GM23338 (cell line): ENCODE data around the gene ZNF708. TPM values are rescaled to one million over a fixed set of nuclear protein-coding genes. Genes with fewer than 3 reads are reported as not detected.
"Not testable (repeated sequence)": the region's sequence is repeated elsewhere in the genome, so short reads cannot be mapped to it uniquely, and the experiment has no call there.

Experiments used
- ATAC-seq: fragments of 200-7000 bp; cut with Tn5 transposase; 3 replicates; pipeline ENCODE4 v1.9.1; 2020
- DNase-seq: peaks from one replicate; pipeline ENCODE4 v3.0.0-alpha.2; 2015; ENCODE audit warnings: low spot score
- H2AFZ ChIP-seq: fragments of 200-600 bp; sonication (generic); 2 replicates; pipeline ENCODE4 v1.8.0; 2016; ENCODE audit warnings: antibody characterized with exemption, mild to moderate bottlenecking, moderate library complexity
- H3F3A ChIP-seq: fragments of 200-600 bp; sonication (generic); replicated peaks from 2 replicates; pipeline ENCODE4 v1.8.0; 2017; ENCODE audit warnings: antibody characterized with exemption, mixed run types, low read depth
- H3K27ac ChIP-seq: fragments of 200-600 bp; sonication (generic); 2 replicates; pipeline ENCODE4 v1.6.1; 2016; ENCODE audit warnings: low read depth
- H3K27me3 ChIP-seq: fragments of 200-600 bp; sonication (generic); 2 replicates; pipeline ENCODE4 v1.8.0; 2016; ENCODE audit warnings: mild to moderate bottlenecking, mixed run types, moderate library complexity; ENCODE audit not compliant: insufficient read depth
- H3K36me3 ChIP-seq: fragments of 200-600 bp; sonication (generic); 2 replicates; pipeline ENCODE4 v1.8.0; 2016; ENCODE audit warnings: mild to moderate bottlenecking; ENCODE audit not compliant: insufficient read depth
- H3K4me1 ChIP-seq: fragments of 200-600 bp; sonication (generic); 2 replicates; pipeline ENCODE4 v1.8.0; 2016; ENCODE audit warnings: mild to moderate bottlenecking, moderate library complexity; ENCODE audit not compliant: insufficient read depth
- H3K4me2 ChIP-seq: fragments of 200-600 bp; sonication (generic); 2 replicates; pipeline ENCODE4 v1.7.1; 2017; ENCODE audit warnings: mixed run types
- H3K4me3 ChIP-seq: fragments of 200-600 bp; sonication (generic); 2 replicates; pipeline ENCODE4 v1.6.1; 2016; ENCODE audit warnings: mixed run types
- H3K79me2 ChIP-seq: fragments of 200-600 bp; sonication (generic); replicated peaks from 2 replicates; pipeline ENCODE4 v1.8.0; 2017; ENCODE audit warnings: mild to moderate bottlenecking; ENCODE audit not compliant: insufficient read depth
- H3K9me2 ChIP-seq: fragments of 200-600 bp; sonication (generic); 2 replicates; pipeline ENCODE4 v1.8.0; 2017; ENCODE audit not compliant: insufficient read depth
- H4K20me1 ChIP-seq: fragments of 200-600 bp; sonication (generic); replicated peaks from 2 replicates; pipeline ENCODE4 v1.8.0; 2017; ENCODE audit warnings: mild to moderate bottlenecking; ENCODE audit not compliant: insufficient read depth
- H3K27ac Mint-ChIP-seq: 2 replicates; pipeline ENCODE4 v1.8.0; 2020; ENCODE audit warnings: inconsistent platforms, mild to moderate bottlenecking, moderate library complexity, mixed read lengths
- H3K27me3 Mint-ChIP-seq: 3 replicates; pipeline ENCODE4 v1.8.0; 2022; ENCODE audit warnings: low read depth, mild to moderate bottlenecking, moderate library complexity, mixed read lengths, inconsistent platforms; ENCODE audit not compliant: insufficient read depth, poor library complexity
- H3K36me3 Mint-ChIP-seq: 3 replicates; pipeline ENCODE4 v1.8.0; 2021; ENCODE audit warnings: low read depth, mild to moderate bottlenecking, inconsistent platforms, moderate library complexity, mixed read lengths
- H3K4me1 Mint-ChIP-seq: 3 replicates; pipeline ENCODE4 v1.8.0; 2020; ENCODE audit warnings: mild to moderate bottlenecking, inconsistent platforms, mixed read lengths
- H3K4me3 Mint-ChIP-seq: 3 replicates; pipeline ENCODE4 v1.8.0; 2021; ENCODE audit warnings: moderate library complexity, mild to moderate bottlenecking, inconsistent platforms, mixed read lengths
- H3K9me3 Mint-ChIP-seq: 3 replicates; pipeline ENCODE4 v1.8.0; 2020; ENCODE audit warnings: moderate library complexity, mild to moderate bottlenecking, inconsistent platforms, mixed read lengths
- CREB1 ChIP-seq: fragments of 250-450 bp; sonication (Bioruptor Pico); IDR thresholded peaks from 2 replicates; pipeline ENCODE4 v1.5.0; 2020; ENCODE audit warnings: low read depth, mild to moderate bottlenecking, moderate library complexity
- EZH2 ChIP-seq: fragments of 200-600 bp; sonication (generic); IDR thresholded peaks from one replicate; pipeline ENCODE4 v1.8.0; 2017; ENCODE audit warnings: antibody characterized with exemption, mild to moderate bottlenecking, low read depth; ENCODE audit not compliant: unreplicated experiment
- EZH2phosphoT487 ChIP-seq: fragments of 200-600 bp; sonication (generic); IDR thresholded peaks from one replicate; pipeline ENCODE4 v1.8.1; 2018; ENCODE audit warnings: antibody characterized with exemption; ENCODE audit not compliant: unreplicated experiment
- JUNB ChIP-seq: IDR thresholded peaks from one replicate; pipeline ENCODE4 v1.6.1; 2016; ENCODE audit warnings: antibody characterized with exemption; ENCODE audit not compliant: unreplicated experiment
- NANOG ChIP-seq: IDR thresholded peaks from 2 replicates; pipeline ENCODE4 v1.6.1; 2016; ENCODE audit warnings: antibody characterized with exemption, borderline replicate concordance
- POLR2AphosphoS5 ChIP-seq: IDR thresholded peaks from 2 replicates; pipeline ENCODE4 v1.6.1; 2016; ENCODE audit warnings: antibody characterized with exemption, low read depth
- REST ChIP-seq: IDR thresholded peaks from one replicate; pipeline ENCODE4 v1.6.1; 2018; ENCODE audit warnings: antibody characterized with exemption; ENCODE audit not compliant: unreplicated experiment
- ZNF114 ChIP-seq: fragments of 250-450 bp; sonication (Bioruptor Pico); IDR thresholded peaks from 2 replicates; pipeline ENCODE4 v1.5.0; 2020; ENCODE audit warnings: mild to moderate bottlenecking, moderate library complexity
- ZNF331 ChIP-seq: fragments of 250-450 bp; sonication (Bioruptor Pico); IDR thresholded peaks from 2 replicates; pipeline ENCODE4 v1.5.0; 2020; ENCODE audit warnings: low read depth, mild to moderate bottlenecking, moderate library complexity
- polyA plus RNA-seq: library from polyadenylated mRNA; unstranded; fragments of >200 nt; fragmentation: Nextera tagmentation; extraction: Ambion mirVana; gene quantifications from 2 replicates; pipeline ENCODE4 v1.2.1, GENCODE V29; 2016
- total RNA-seq: library from RNA; depleted of rRNA; stranded (reverse); fragments of >200 nt; shearing (Covaris generic); gene quantifications from 2 replicates; pipeline ENCODE4 v1.2.3, GENCODE V29; 2014
- TF ChIP-seq, protein P1 (sequence below): IDR thresholded peaks from 2 replicates; pipeline ENCODE4 v1.6.1; 2016; ENCODE audit warnings: antibody characterized with exemption
- TF ChIP-seq, protein P2 (sequence below), 2 experiments: fragments of 200-600 bp in 1 of 2; sonication (generic) in 1 of 2; conservative IDR thresholded peaks; 2 replicates each; pipeline versions ENCODE4 v1.5.1 to v1.6.1; 2016 to 2017; ENCODE audit warnings: antibody characterized with exemption in 2 of 2, low read depth in 2 of 2, mild to moderate bottlenecking in 2 of 2, moderate library complexity in 1 of 2

ZNF708 gene
- total and polyA plus RNA-seq, 2 experiments from 2014 or later: 15.7 to 71.9 TPM

GRCh38 chr19:21264416-21264815 is 64.8 kb downstream of the ZNF708 start (continued):
- TF ChIP-seq REST (no peak), ZNF331 (no peak)

- H3K4me2 ChIP-seq, H3K9me2 ChIP-seq, H3K27me3 Mint-ChIP-seq, H3K4me3 ChIP-seq, H3K27ac Mint-ChIP-seq, H4K20me1 ChIP-seq, H3K4me3 Mint-ChIP-seq, ATAC-seq, H3K27me3 ChIP-seq, H3F3A ChIP-seq, H3K27ac ChIP-seq, DNase-seq, H2AFZ ChIP-seq, H3K36me3 ChIP-seq, H3K79me2 ChIP-seq, H3K4me1 Mint-ChIP-seq, H3K4me1 ChIP-seq: not testable (repeated sequence)
- Mint-ChIP-seq H3K36me3 (peaks cover 53% of the 10 kb centered on the region), H3K9me3 (peaks cover 84% of the 10 kb centered on the region)
Observed at GRCh38 chr19:21260848-21261381, 68.3 kb downstream of the ZNF708 start.

- Mint-ChIP-seq H3K27ac (no peak overlapping the region), H3K27me3 (peaks cover 5% of the 10 kb centered on the region), H3K4me3 (no peak overlapping the region), H3K4me1 (no peaks in the 10 kb centered on the region), H3K9me3 (peaks cover 82% of the 10 kb centered on the region), H3K36me3 (peaks cover 51% of the 10 kb centered on the region)
- no peaks in the 10 kb centered on the region for H4K20me1 ChIP-seq
- no peaks in the 10 kb centered on the region for H3F3A ChIP-seq
- H3K4me2 ChIP-seq: no peak overlapping the region
- no peak for ATAC-seq
- no peak overlapping the region for H3K4me3 ChIP-seq
- peaks cover 6% of the 10 kb centered on the region; the same call in 1 of the 2 replicates for H3K36me3 ChIP-seq
- no peak overlapping the region for H2AFZ ChIP-seq
- DNase-seq: no peak
- H3K79me2 ChIP-seq: no peaks in the 10 kb centered on the region
- no peaks in the 10 kb centered on the region for H3K27me3 ChIP-seq
- no peak overlapping the region for H3K27ac ChIP-seq
- H3K9me2 ChIP-seq: peaks cover 10% of the 10 kb centered on the region; the same call in 1 of the 2 replicates
- H3K4me1 ChIP-seq: no peaks in the 10 kb centered on the region
- TF ChIP-seq CREB1 (CRISPR knock-in tag): no peak
- TF ChIP-seq EZH2phosphoT487: no peak
- TF ChIP-seq, protein P1, sequence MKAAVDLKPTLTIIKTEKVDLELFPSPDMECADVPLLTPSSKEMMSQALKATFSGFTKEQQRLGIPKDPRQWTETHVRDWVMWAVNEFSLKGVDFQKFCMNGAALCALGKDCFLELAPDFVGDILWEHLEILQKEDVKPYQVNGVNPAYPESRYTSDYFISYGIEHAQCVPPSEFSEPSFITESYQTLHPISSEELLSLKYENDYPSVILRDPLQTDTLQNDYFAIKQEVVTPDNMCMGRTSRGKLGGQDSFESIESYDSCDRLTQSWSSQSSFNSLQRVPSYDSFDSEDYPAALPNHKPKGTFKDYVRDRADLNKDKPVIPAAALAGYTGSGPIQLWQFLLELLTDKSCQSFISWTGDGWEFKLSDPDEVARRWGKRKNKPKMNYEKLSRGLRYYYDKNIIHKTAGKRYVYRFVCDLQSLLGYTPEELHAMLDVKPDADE: no peak
- no peak for TF ChIP-seq ZNF114 (CRISPR knock-in tag)
- TF ChIP-seq POLR2AphosphoS5: no peak
- no peak for TF ChIP-seq EZH2
- no peak for TF ChIP-seq REST
- TF ChIP-seq JUNB: no peak
- no peak for TF ChIP-seq NANOG
- no peak for TF ChIP-seq ZNF331
- TF ChIP-seq, protein P2, sequence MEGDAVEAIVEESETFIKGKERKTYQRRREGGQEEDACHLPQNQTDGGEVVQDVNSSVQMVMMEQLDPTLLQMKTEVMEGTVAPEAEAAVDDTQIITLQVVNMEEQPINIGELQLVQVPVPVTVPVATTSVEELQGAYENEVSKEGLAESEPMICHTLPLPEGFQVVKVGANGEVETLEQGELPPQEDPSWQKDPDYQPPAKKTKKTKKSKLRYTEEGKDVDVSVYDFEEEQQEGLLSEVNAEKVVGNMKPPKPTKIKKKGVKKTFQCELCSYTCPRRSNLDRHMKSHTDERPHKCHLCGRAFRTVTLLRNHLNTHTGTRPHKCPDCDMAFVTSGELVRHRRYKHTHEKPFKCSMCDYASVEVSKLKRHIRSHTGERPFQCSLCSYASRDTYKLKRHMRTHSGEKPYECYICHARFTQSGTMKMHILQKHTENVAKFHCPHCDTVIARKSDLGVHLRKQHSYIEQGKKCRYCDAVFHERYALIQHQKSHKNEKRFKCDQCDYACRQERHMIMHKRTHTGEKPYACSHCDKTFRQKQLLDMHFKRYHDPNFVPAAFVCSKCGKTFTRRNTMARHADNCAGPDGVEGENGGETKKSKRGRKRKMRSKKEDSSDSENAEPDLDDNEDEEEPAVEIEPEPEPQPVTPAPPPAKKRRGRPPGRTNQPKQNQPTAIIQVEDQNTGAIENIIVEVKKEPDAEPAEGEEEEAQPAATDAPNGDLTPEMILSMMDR (conservative IDR thresholded peaks at IDR 0.05; ENCODE audit: low read depth in 2 of 2): no peak
Observed at GRCh38 chr19:21260164-21260847, 68.9 kb downstream of the ZNF708 start.
